Lung (tissue), 12 donors: ENCODE measurements around the gene CAPN5. TPM values are rescaled to one million over a fixed set of nuclear protein-coding genes. Genes with fewer than 3 reads are reported as not detected.

ENCODE experiments used
- ATAC-seq: fragments of 200-7000 bp; cut with Tn5 transposase; one replicate; pipeline ENCODE4 v1.9.1; 2020; ENCODE audit warnings: moderate number of reproducible peaks; ENCODE audit not compliant: insufficient read depth, low FRiP score
- DNase-seq, 3 donors: peaks; one replicate each; pipeline ENCODE4 v3.0.0-alpha.2; 2013 to 2017
- H3K27ac ChIP-seq, 2 donors: one replicate each; pipeline ENCODE4 v1.5.1; 2013; ENCODE audit warnings: mild to moderate bottlenecking in 2 of 2, moderate library complexity in 2 of 2, control low read depth in 1 of 2, inconsistent platforms in 1 of 2, low read depth in 1 of 2, low read length in 1 of 2
- H3K27me3 ChIP-seq, 3 donors: one replicate each; pipeline ENCODE4 v1.5.1; 2013; ENCODE audit warnings: low read length in 2 of 3; ENCODE audit not compliant: control insufficient read depth in 3 of 3, insufficient read depth in 3 of 3
- H3K36me3 ChIP-seq, 4 donors: one replicate each; pipeline ENCODE4 v1.5.1; 2013; ENCODE audit warnings: low read length in 4 of 4, mild to moderate bottlenecking in 1 of 4, moderate library complexity in 1 of 4; ENCODE audit not compliant: control insufficient read depth in 4 of 4, insufficient read depth in 4 of 4
- H3K4me1 ChIP-seq, 5 donors: one replicate each; pipeline ENCODE4 v1.5.1; 2013; ENCODE audit warnings: low read length in 5 of 5, mild to moderate bottlenecking in 2 of 5, moderate library complexity in 1 of 5; ENCODE audit not compliant: control insufficient read depth in 5 of 5, insufficient read depth in 5 of 5
- H3K4me3 ChIP-seq: one replicate; pipeline ENCODE4 v1.5.1; 2013; ENCODE audit warnings: mild to moderate bottlenecking, control low read depth, moderate library complexity
- H3K9ac ChIP-seq, 2 donors: one replicate each; pipeline ENCODE4 v1.5.1; 2013; ENCODE audit warnings: low read length in 2 of 2, control low read depth in 1 of 2; ENCODE audit not compliant: insufficient read depth in 1 of 2
- H3K9me3 ChIP-seq, 4 donors: one replicate each; pipeline ENCODE4 v1.5.1; 2013; ENCODE audit warnings: low read length in 3 of 4, mild to moderate bottlenecking in 1 of 4, moderate library complexity in 1 of 4; ENCODE audit not compliant: control insufficient read depth in 4 of 4, insufficient read depth in 3 of 4
- WGBS, 2 donors: extraction: QIAGEN DNeasy Blood & Tissue Kit; methylation state at CpG; one replicate each; pipeline ENCODE4 v1.1.7; 2013; 5-methylcytosine and 5-hydroxymethylcytosine counted together
- polyA plus RNA-seq, 2 donors: library from polyadenylated mRNA; stranded (reverse); fragments of 200-250 nt; gene quantifications; one replicate each; pipeline ENCODE4 v1.2.1, GENCODE V29; 2013
- total RNA-seq, 2 donors: library from RNA; depleted of rRNA in 1 of 2; stranded (reverse); fragments of >200 nt in 1 of 2; gene quantifications; one replicate each; pipeline ENCODE4 v1.2.1, GENCODE V29; 2014 to 2021
- TF ChIP-seq, protein P1 (sequence below): IDR thresholded peaks from 2 replicates; pipeline ENCODE4 v1.5.1; 2012; ENCODE audit warnings: mild to moderate bottlenecking; ENCODE audit errors: control extremely low read depth, extremely low read depth
- donor health status: control.
- donor health status: control.
- donor health status: Bipolar disorder and iron deficiency.
- donor health status: healthy.
- donor health status: DM: yes; HTN: yes; CAD: no.

Gene CAPN5
- total and polyA plus RNA-seq, 4 donors, result 3.0 to 16.1 (median 9.4) TPM

DNA sequence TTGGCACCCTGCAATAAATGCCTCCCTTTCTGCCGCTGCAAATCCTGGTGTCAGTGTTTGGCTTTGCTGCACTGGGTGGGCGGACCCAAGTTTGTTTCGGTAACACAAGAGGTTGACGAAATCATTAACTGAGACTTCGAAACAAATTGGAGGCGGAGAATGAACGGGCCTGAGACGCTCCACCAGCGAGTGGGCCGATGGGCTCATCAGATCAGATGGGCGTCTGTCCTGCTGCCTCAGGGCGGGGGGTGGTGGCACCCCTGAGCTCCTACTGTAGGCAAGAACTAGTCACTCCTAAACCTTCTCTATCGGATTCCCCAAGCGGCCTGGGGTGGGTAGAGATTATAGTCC is 918 bp upstream of the CAPN5 start:
- peak overlapping the region; percentile 86 to 94 for H3K27ac ChIP-seq
- H3K36me3 ChIP-seq, result no peaks in the 10 kb centered on the region
- TF ChIP-seq, protein P1, sequence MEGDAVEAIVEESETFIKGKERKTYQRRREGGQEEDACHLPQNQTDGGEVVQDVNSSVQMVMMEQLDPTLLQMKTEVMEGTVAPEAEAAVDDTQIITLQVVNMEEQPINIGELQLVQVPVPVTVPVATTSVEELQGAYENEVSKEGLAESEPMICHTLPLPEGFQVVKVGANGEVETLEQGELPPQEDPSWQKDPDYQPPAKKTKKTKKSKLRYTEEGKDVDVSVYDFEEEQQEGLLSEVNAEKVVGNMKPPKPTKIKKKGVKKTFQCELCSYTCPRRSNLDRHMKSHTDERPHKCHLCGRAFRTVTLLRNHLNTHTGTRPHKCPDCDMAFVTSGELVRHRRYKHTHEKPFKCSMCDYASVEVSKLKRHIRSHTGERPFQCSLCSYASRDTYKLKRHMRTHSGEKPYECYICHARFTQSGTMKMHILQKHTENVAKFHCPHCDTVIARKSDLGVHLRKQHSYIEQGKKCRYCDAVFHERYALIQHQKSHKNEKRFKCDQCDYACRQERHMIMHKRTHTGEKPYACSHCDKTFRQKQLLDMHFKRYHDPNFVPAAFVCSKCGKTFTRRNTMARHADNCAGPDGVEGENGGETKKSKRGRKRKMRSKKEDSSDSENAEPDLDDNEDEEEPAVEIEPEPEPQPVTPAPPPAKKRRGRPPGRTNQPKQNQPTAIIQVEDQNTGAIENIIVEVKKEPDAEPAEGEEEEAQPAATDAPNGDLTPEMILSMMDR, result no peak
- DNase-seq, result peak; percentile 73 to 82 (median 76)
- H3K4me1 ChIP-seq, result peaks cover 0 to 23% (median 6%) of the 10 kb centered on the region in 5 donors
- H3K9me3 ChIP-seq, result no peaks in the 10 kb centered on the region
- ATAC-seq, result peak; percentile 2
- H3K9ac ChIP-seq, result peak overlapping the region; percentile 59 to 90
- WGBS, 2 donors, result 15 to 31% methylated on average over 14 of the region's 14 CpGs
- no peaks in the 10 kb centered on the region for H3K27me3 ChIP-seq
- H3K4me3 ChIP-seq, result no peak overlapping the region

DNA sequence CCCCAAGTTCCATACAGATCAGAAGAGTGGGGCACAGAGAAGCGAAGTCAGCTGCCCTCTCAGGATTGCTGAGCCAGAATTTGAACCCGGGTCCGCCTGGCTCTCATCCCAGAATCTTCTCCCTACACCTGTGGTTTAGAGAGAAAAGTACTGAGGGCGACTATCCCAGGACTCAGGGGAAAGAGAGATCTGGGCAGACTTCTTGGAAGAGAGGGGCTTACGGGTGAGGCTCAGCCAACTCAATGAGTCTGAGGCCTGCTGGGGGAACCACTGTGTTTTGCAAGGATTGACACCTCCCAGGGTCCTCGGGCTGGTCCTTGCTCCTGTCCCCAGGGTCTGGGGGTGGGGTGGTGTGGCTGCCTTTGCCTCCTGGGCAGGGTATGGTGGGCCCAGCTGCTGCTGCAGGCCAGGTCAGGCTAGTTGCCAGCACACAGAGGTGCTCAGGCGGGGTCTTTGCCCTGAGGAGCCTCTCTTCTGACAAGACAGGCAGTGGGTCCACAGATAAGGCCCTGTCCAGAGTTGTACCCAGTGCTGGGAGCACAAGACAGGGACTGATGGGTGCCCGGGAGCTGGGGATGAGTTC is 1.2 kb downstream of the CAPN5 start:
- Histone ChIP-seq H3K9ac (no peak overlapping the region), H3K4me1 (peaks cover 0 to 33% (median 13%) of the 10 kb centered on the region in 5 donors), H3K4me3 (no peak overlapping the region), H3K36me3 (no peaks in the 10 kb centered on the region), H3K27me3 (no peaks in the 10 kb centered on the region), H3K27ac (no peak overlapping the region), H3K9me3 (no peaks in the 10 kb centered on the region)
- ATAC-seq (no peak), DNase-seq (peak in 1 of 3 donors; percentile 6)
- 90 to 93% methylated on average over 8 of the region's 8 CpGs for WGBS, 2 donors
- TF ChIP-seq, protein P1, result no peak

DNA sequence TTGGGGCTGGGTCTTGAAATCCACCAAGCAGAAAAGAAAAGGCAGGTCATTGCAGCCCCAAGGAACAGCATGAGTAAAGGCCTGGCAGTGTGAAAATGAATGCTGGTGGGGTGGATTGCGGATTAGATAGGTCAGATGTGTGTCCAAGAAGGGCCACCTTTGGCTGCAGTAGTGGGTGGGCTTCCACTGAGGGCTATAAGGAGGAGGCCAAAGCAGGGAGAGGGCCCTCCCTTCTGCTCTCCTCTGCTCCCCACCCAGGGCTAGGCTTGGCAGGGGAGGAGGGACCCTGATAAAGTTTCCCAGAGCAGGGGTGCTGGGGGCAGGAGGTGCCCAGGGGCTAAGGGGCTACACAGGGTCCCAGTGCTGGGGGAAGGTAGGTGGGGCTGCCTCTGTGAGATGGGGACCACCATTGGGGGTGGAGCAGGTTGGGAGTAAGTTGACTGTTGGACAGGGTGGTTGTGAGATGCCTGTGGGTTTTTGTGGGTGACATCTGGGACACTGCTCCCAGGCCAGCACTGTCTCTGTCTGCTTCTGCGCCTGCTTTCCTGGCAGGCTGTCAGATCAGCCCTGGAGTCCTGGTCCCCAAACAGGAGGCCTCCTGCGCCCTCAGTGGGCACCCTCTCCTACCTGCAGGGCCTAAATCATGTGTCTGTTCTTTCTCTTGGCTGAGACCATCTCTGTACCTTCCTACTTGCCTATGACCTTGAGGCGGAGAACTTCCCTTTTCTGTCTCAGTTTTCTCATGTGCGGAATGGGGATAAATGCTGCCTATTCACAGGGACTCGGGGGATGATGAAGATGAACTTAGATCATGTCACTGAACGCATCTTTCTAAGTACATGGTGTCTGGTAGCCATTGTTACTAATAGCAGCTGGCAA is 1.9 kb downstream of the CAPN5 start:
- 82 to 88% methylated on average over 7 of the region's 7 CpGs for WGBS, 2 donors
- ATAC-seq (no peak), DNase-seq (peak in 1 of 3 donors; percentile 10)
- no peaks in the 10 kb centered on the region for H3K9me3 ChIP-seq
- H3K9ac ChIP-seq, result no peak overlapping the region
- no peaks in the 10 kb centered on the region for H3K27me3 ChIP-seq
- H3K4me3 ChIP-seq, result no peak overlapping the region
- peaks cover 0 to 41% (median 21%) of the 10 kb centered on the region in 5 donors for H3K4me1 ChIP-seq
- TF ChIP-seq, protein P1, result no peak
- H3K36me3 ChIP-seq, result no peaks in the 10 kb centered on the region
- H3K27ac ChIP-seq, result no peak overlapping the region
